Astrocyte (in vitro differentiated cells and primary cell): ENCODE measurements around the gene NGB. TPM values are rescaled to one million over a fixed set of nuclear protein-coding genes. Genes with fewer than 3 reads are reported as not detected.

ENCODE experiments used
- DNase-seq: peaks from one replicate; pipeline ENCODE4 v3.0.0-alpha.2; 2010; ENCODE audit warnings: low read depth
- FAIRE-seq: peaks from 2 replicates; lab custom pipeline; 2011; peaks lifted over from hg19 to GRCh38; lab: Jason Lieb, UNC
- H2AFZ ChIP-seq: 2 replicates; pipeline ENCODE4 v1.6.0; 2012; ENCODE audit warnings: low read depth, low read length, inconsistent platforms
- H3K27ac ChIP-seq: 2 replicates; pipeline ENCODE4 v1.5.1; 2011; ENCODE audit warnings: low read depth, low read length, inconsistent platforms
- H3K27me3 ChIP-seq: 2 replicates; pipeline ENCODE4 v1.6.0; 2011; ENCODE audit warnings: low read length, inconsistent platforms; ENCODE audit not compliant: insufficient read depth
- H3K36me3 ChIP-seq: 2 replicates; pipeline ENCODE4 v1.5.1; 2011; ENCODE audit warnings: low read length, inconsistent platforms; ENCODE audit not compliant: insufficient read depth
- H3K4me1 ChIP-seq: 2 replicates; pipeline ENCODE4 v1.5.1; 2011; ENCODE audit warnings: low read length, inconsistent platforms; ENCODE audit not compliant: insufficient read depth
- H3K4me2 ChIP-seq: 2 replicates; pipeline ENCODE4 v1.6.0; 2012; ENCODE audit warnings: low read length, inconsistent platforms
- H3K4me3 ChIP-seq: 2 replicates; pipeline ENCODE4 v1.5.1; 2011; ENCODE audit warnings: low read depth, mild to moderate bottlenecking, low read length, inconsistent platforms; ENCODE audit not compliant: insufficient read depth
- H3K79me2 ChIP-seq: 2 replicates; pipeline ENCODE4 v1.6.0; 2012; ENCODE audit warnings: mild to moderate bottlenecking, low read length, inconsistent platforms; ENCODE audit not compliant: insufficient read depth
- H3K9ac ChIP-seq: 2 replicates; pipeline ENCODE4 v1.6.0; 2012; ENCODE audit warnings: mild to moderate bottlenecking, low read length, inconsistent platforms
- H3K9me3 ChIP-seq: 2 replicates; pipeline ENCODE4 v1.5.1; 2012; ENCODE audit warnings: low read depth, mild to moderate bottlenecking, low read length, inconsistent platforms; ENCODE audit not compliant: insufficient read depth
- H4K20me1 ChIP-seq: 2 replicates; pipeline ENCODE4 v1.6.0; 2012; ENCODE audit warnings: low read length, inconsistent platforms; ENCODE audit not compliant: insufficient read depth
- H3K27ac Mint-ChIP-seq: one replicate; pipeline ENCODE4 v1.8.0; 2021; ENCODE audit warnings: mild to moderate bottlenecking, mixed read lengths; ENCODE audit not compliant: unreplicated experiment
- H3K27me3 Mint-ChIP-seq: one replicate; pipeline ENCODE4 v1.8.0; 2021; ENCODE audit warnings: low read depth, mixed read lengths; ENCODE audit not compliant: unreplicated experiment
- H3K36me3 Mint-ChIP-seq: one replicate; pipeline ENCODE4 v1.8.0; 2021; ENCODE audit warnings: low read depth, mixed read lengths; ENCODE audit not compliant: unreplicated experiment
- H3K4me1 Mint-ChIP-seq: one replicate; pipeline ENCODE4 v1.8.0; 2021; ENCODE audit warnings: low read depth, mixed read lengths; ENCODE audit not compliant: unreplicated experiment
- H3K4me3 Mint-ChIP-seq: one replicate; pipeline ENCODE4 v1.8.0; 2021; ENCODE audit warnings: mild to moderate bottlenecking, moderate library complexity, mixed read lengths; ENCODE audit not compliant: unreplicated experiment
- H3K9me3 Mint-ChIP-seq: one replicate; pipeline ENCODE4 v1.8.0; 2021; ENCODE audit warnings: mild to moderate bottlenecking, mixed read lengths; ENCODE audit not compliant: unreplicated experiment
- CTCF ChIP-seq: IDR thresholded peaks from 2 replicates; pipeline ENCODE4 v1.5.1; 2011; ENCODE audit warnings: low read depth, mild to moderate bottlenecking, inconsistent platforms, low read length, moderate library complexity; ENCODE audit not compliant: insufficient read depth
- EZH2 ChIP-seq: IDR thresholded peaks from 2 replicates; pipeline ENCODE4 v1.6.1; 2012; ENCODE audit warnings: mild to moderate bottlenecking, low read length, inconsistent platforms; ENCODE audit not compliant: insufficient read depth
- total RNA-seq: library from RNA; stranded (reverse); gene quantifications from 2 replicates; pipeline ENCODE4 v1.2.1, GENCODE V29; 2021

The NGB gene
- total RNA-seq, 1 donor from 2014 or later = not detected

- H3K27me3 ChIP-seq = peaks cover 4% of the 10 kb centered on the region
- no peak overlapping the region for H3K27ac ChIP-seq
- H3K9me3 Mint-ChIP-seq = no peaks in the 10 kb centered on the region
- TF ChIP-seq EZH2 (no peak), CTCF (no peak)
- DNase-seq = no peak
- no peak overlapping the region for H3K27ac Mint-ChIP-seq
- no peak overlapping the region for H2AFZ ChIP-seq
- H3K79me2 ChIP-seq = no peaks in the 10 kb centered on the region
- no peak overlapping the region for H3K4me3 ChIP-seq
- no peak overlapping the region for H3K4me3 Mint-ChIP-seq
- no peak for FAIRE-seq
- H3K4me1 Mint-ChIP-seq = no peaks in the 10 kb centered on the region
- H3K36me3 ChIP-seq = no peaks in the 10 kb centered on the region
- H3K9ac ChIP-seq = no peak overlapping the region
- H4K20me1 ChIP-seq = no peaks in the 10 kb centered on the region
- H3K36me3 Mint-ChIP-seq = peaks cover 30% of the 10 kb centered on the region
- H3K9me3 ChIP-seq = no peaks in the 10 kb centered on the region
- peaks cover 21% of the 10 kb centered on the region for H3K27me3 Mint-ChIP-seq
- H3K4me2 ChIP-seq = no peak overlapping the region
- H3K4me1 ChIP-seq = no peaks in the 10 kb centered on the region
These were observed 17.4 kb downstream of the NGB start for GRCh38 chr14:77253333-77254190.

- peaks cover 18% of the 10 kb centered on the region for H3K27me3 Mint-ChIP-seq
- FAIRE-seq = no peak
- no peak overlapping the region for H3K27ac Mint-ChIP-seq
These were observed 19.1 kb downstream of the NGB start for GRCh38 chr14:77251870-77252269.

More at GRCh38 chr14:77251870-77252269, 19.1 kb downstream of the NGB start:
- no peak overlapping the region for H2AFZ ChIP-seq
- no peak overlapping the region for H3K4me2 ChIP-seq
- H3K4me3 Mint-ChIP-seq = no peak overlapping the region
- H3K9me3 Mint-ChIP-seq = no peaks in the 10 kb centered on the region
- no peaks in the 10 kb centered on the region for H3K36me3 ChIP-seq
- peaks cover 35% of the 10 kb centered on the region for H3K36me3 Mint-ChIP-seq
- H3K27me3 ChIP-seq = peaks cover 4% of the 10 kb centered on the region
- no peaks in the 10 kb centered on the region for H3K79me2 ChIP-seq
- H4K20me1 ChIP-seq = no peaks in the 10 kb centered on the region
- H3K9ac ChIP-seq = no peak overlapping the region
- no peaks in the 10 kb centered on the region for H3K9me3 ChIP-seq
- no peaks in the 10 kb centered on the region for H3K4me1 Mint-ChIP-seq
- no peak overlapping the region for H3K27ac ChIP-seq
- no peaks in the 10 kb centered on the region for H3K4me1 ChIP-seq
- TF ChIP-seq CTCF = no peak
- no peak for DNase-seq
- H3K4me3 ChIP-seq = no peak overlapping the region
